ENCODE results near the gene SPNS3. TPM values are rescaled to one million over a fixed set of nuclear protein-coding genes. Genes with fewer than 3 reads are reported as not detected.

The SPNS3 gene
- total and polyA plus RNA-seq, 2 donors (not counting 3 experiments of a cell fraction or from before 2014, with no cell fraction given) = 0.18 to 0.66 TPM

GRCh38 chr17:4508207-4508606 lies 74.5 kb downstream of the SPNS3 start:
- Histone ChIP-seq H3K27me3 (ENCODE audit: control insufficient read depth in 2 of 2, insufficient read depth in 2 of 2, low read length in 2 of 2) (no peaks in the 10 kb centered on the region), H3K9me3 (replicated peaks; ENCODE audit: control insufficient read depth, insufficient read depth, low read length) (no peaks in the 10 kb centered on the region), H3K79me2 (ENCODE audit: control insufficient read depth, insufficient read depth, low read length) (peaks cover 8% of the 10 kb centered on the region), H4K20me1 (replicated peaks; ENCODE audit: control insufficient read depth, extremely low read depth, insufficient read depth, low read length) (no peaks in the 10 kb centered on the region), H3K27ac (ENCODE audit: insufficient read depth, low read depth, low read length) (no peak overlapping the region), H3K4me1 (ENCODE audit: control insufficient read depth, extremely low read depth, insufficient read depth, low read length) (peaks cover 30% of the 10 kb centered on the region), H3K9ac (replicated peaks; ENCODE audit: extremely low read depth, insufficient read depth, low read length) (no peak overlapping the region), H3K9me1 (replicated peaks; ENCODE audit: control insufficient read depth, extremely low read depth, insufficient read depth, low read length) (no peaks in the 10 kb centered on the region), H2AFZ (ENCODE audit: low read depth, low read length) (no peak overlapping the region), H3K4me3 (replicated peaks in 1 of 3; ENCODE audit: insufficient read depth in 1 of 3, low read depth in 1 of 3, low read length in 3 of 3) (no peak overlapping the region), H3K4me2 (ENCODE audit: insufficient read depth, low read length) (no peak overlapping the region), H3K36me3 (ENCODE audit: control insufficient read depth in 2 of 2, extremely low read depth in 1 of 2, insufficient read depth in 2 of 2, low read length in 2 of 2) (peaks cover 0 to 14% of the 10 kb centered on the region in 2 experiments)
- no peak for TF ChIP-seq POLR2AphosphoS5 (IDR thresholded peaks at IDR 0.05; ENCODE audit: insufficient read depth, low read depth, low read length)
- TF ChIP-seq CTCF (IDR thresholded peaks at IDR 0.05; ENCODE audit: extremely low read depth in 1 of 2, insufficient read depth in 1 of 2, low read depth in 1 of 2, low read length in 2 of 2) = no peak
- TF ChIP-seq MYC (IDR thresholded peaks at IDR 0.05; ENCODE audit: low read depth, low read length) = no peak
- no peak for TF ChIP-seq POLR2A (IDR thresholded peaks at IDR 0.05; ENCODE audit: low read depth, low read length)
- no peak for TF ChIP-seq GATA2 (IDR thresholded peaks at IDR 0.05; ENCODE audit: insufficient read depth, insufficient read length, low read depth, low read length)
- no peak for TF ChIP-seq FOS (IDR thresholded peaks at IDR 0.05; ENCODE audit: borderline replicate concordance, insufficient read depth, low read length)
- POLR2A ChIA-PET = no interaction called here
- CTCF ChIA-PET = no interaction called here
- no peak for DNase-seq (ENCODE audit: low read depth, low spot score)
- intact Hi-C loops (cut with micrococcal nuclease) (no loop called here), dilution Hi-C loops (cut with MboI; ENCODE audit: extremely low pct_ligation_motif_present, low sequenced_read_pairs) (no loop called here)
- FAIRE-seq = no peak
- BruUV-seq (replicated peaks) = no TSS peak

- Histone ChIP-seq H3K36me3 (ENCODE audit: control insufficient read depth in 2 of 2, extremely low read depth in 1 of 2, insufficient read depth in 2 of 2, low read length in 2 of 2) (peaks cover 0 to 19% of the 10 kb centered on the region in 2 experiments), H3K4me1 (ENCODE audit: control insufficient read depth, extremely low read depth, insufficient read depth, low read length) (peaks cover 25% of the 10 kb centered on the region), H3K9ac (replicated peaks; ENCODE audit: extremely low read depth, insufficient read depth, low read length) (no peak overlapping the region), H3K4me2 (ENCODE audit: insufficient read depth, low read length) (no peak overlapping the region), H3K79me2 (ENCODE audit: control insufficient read depth, insufficient read depth, low read length) (peaks cover 8% of the 10 kb centered on the region), H3K4me3 (replicated peaks in 1 of 3; ENCODE audit: insufficient read depth in 1 of 3, low read depth in 1 of 3, low read length in 3 of 3) (no peak overlapping the region), H3K27ac (ENCODE audit: insufficient read depth, low read depth, low read length) (no peak overlapping the region), H3K27me3 (ENCODE audit: control insufficient read depth in 2 of 2, insufficient read depth in 2 of 2, low read length in 2 of 2) (no peaks in the 10 kb centered on the region), H3K9me1 (replicated peaks; ENCODE audit: control insufficient read depth, extremely low read depth, insufficient read depth, low read length) (no peaks in the 10 kb centered on the region), H4K20me1 (replicated peaks; ENCODE audit: control insufficient read depth, extremely low read depth, insufficient read depth, low read length) (no peaks in the 10 kb centered on the region), H3K9me3 (replicated peaks; ENCODE audit: control insufficient read depth, insufficient read depth, low read length) (no peaks in the 10 kb centered on the region), H2AFZ (ENCODE audit: low read depth, low read length) (no peak overlapping the region)
- POLR2A ChIA-PET = no interaction called here
- dilution Hi-C loops (cut with MboI; ENCODE audit: extremely low pct_ligation_motif_present, low sequenced_read_pairs) = no loop called here
- CTCF ChIA-PET = interaction anchor here (1.3 kb wide), 1 partner anchor 13 kb away, joined by 4 read pairs; no protein-coding TSS in a partner anchor
- BruUV-seq (replicated peaks) = no TSS peak
- FAIRE-seq (peak; percentile 47), DNase-seq (ENCODE audit: low read depth, low spot score) (no peak)
- intact Hi-C loops (cut with micrococcal nuclease) = no loop called here
- TF ChIP-seq JUN (IDR thresholded peaks at IDR 0.05; ENCODE audit: borderline replicate concordance, insufficient read depth, insufficient read length, low read depth) = no peak
- TF ChIP-seq FOS (IDR thresholded peaks at IDR 0.05; ENCODE audit: borderline replicate concordance, insufficient read depth, low read length) = no peak
- TF ChIP-seq MAX (IDR thresholded peaks at IDR 0.05; ENCODE audit: insufficient read depth, insufficient read length) = no peak
- no peak for TF ChIP-seq POLR2AphosphoS5 (IDR thresholded peaks at IDR 0.05; ENCODE audit: insufficient read depth, low read depth, low read length)
- TF ChIP-seq CTCF (IDR thresholded peaks at IDR 0.05; ENCODE audit: extremely low read depth in 1 of 2, insufficient read depth in 1 of 2, low read depth in 1 of 2, low read length in 2 of 2) = no peak
- TF ChIP-seq EZH2 (IDR thresholded peaks at IDR 0.05; ENCODE audit: borderline replicate concordance, low read depth, low read length, severe bottlenecking) = no peak
- TF ChIP-seq GATA2 (IDR thresholded peaks at IDR 0.05; ENCODE audit: insufficient read depth, insufficient read length, low read depth, low read length) = no peak
- no peak for TF ChIP-seq MYC (IDR thresholded peaks at IDR 0.05; ENCODE audit: low read depth, low read length)
- no peak for TF ChIP-seq POLR2A (IDR thresholded peaks at IDR 0.05; ENCODE audit: low read depth, low read length)
These were observed 75.7 kb downstream of the SPNS3 start for GRCh38 chr17:4509401-4509800.

Data from endothelial cell of umbilical vein (primary cell).